Measurements from ENCODE around the gene NKX2-4. TPM values are rescaled to one million over a fixed set of nuclear protein-coding genes. Genes with fewer than 3 reads are reported as not detected.

Gene NKX2-4
- not detected in 2 replicates for total RNA-seq

GRCh38 chr20:21397341-21398108 lies at the start of gene NKX2-4:
Gene NKX2-4 (minus strand): TSS chr20:21397526. CDS start chr20:21397399, 127 bp downstream.

Other genes with a start within 250 kb of the NKX2-4 start
- 70.6 and 81.0 TPM in 2 replicates for gene XRN2, start 94.2 kb downstream of the NKX2-4 start, total RNA-seq
- not detected in 2 replicates for gene NKX2-2, start 116.5 kb upstream of the NKX2-4 start, total RNA-seq